GM12878 (cell line): ENCODE results near the gene FRMD5. TPM values are rescaled to one million over a fixed set of nuclear protein-coding genes. Genes with fewer than 3 reads are reported as not detected.

Source experiments
- ATAC-seq: fragments of 200-7000 bp; cut with Tn5 transposase; 3 replicates; pipeline ENCODE4 v1.9.1; 2020; ENCODE audit warnings: mild to moderate bottlenecking, moderate library complexity
- BruUV-seq: library from RNA; stranded (reverse); fragments of 400-500 nt; replicated peaks from 2 replicates; lab custom pipeline; 2021; lab: Mats Ljungman, UMichigan
- CTCF ChIA-PET: fragments of 300-600 bp; sonication (Branson Sonifier 250); formaldehyde crosslinking; extraction: SDS; loops from one replicate; lab custom pipeline; 2021; ENCODE audit warnings: inconsistent platforms; lab: Yijun Ruan, JAX
- POLR2A ChIA-PET: fragments of 350-600 bp; formaldehyde crosslinking; extraction: SDS; loops from one replicate; lab custom pipeline; 2021; ENCODE audit warnings: inconsistent platforms; lab: Charles Lee
- RAD21 ChIA-PET: fragments of 300-600 bp; sonication (Branson Sonifier 250); formaldehyde crosslinking; loops from one replicate; lab custom pipeline; 2023; ENCODE audit warnings: antibody characterized with exemption; ENCODE audit not compliant: unreplicated experiment; lab: Charles Lee
- SMC1A ChIA-PET: fragments of 300-600 bp; sonication (Branson Sonifier 250); formaldehyde crosslinking; loops from one replicate; lab custom pipeline; 2023; ENCODE audit not compliant: unreplicated experiment, uncharacterized antibody; lab: Charles Lee
- DNase-seq: peaks from one replicate; pipeline ENCODE4 v3.0.0-alpha.2; 2011; ENCODE audit warnings: low read depth, low spot score
- FAIRE-seq: peaks from 3 replicates; lab custom pipeline; 2011; peaks lifted over from hg19 to GRCh38; lab: Jason Lieb, UNC
- H2AFZ ChIP-seq: 2 replicates; pipeline ENCODE4 v1.6.0; 2011; ENCODE audit warnings: low read depth, low read length, control low read depth; ENCODE audit not compliant: control insufficient read depth
- H3K27ac ChIP-seq: 2 replicates; pipeline ENCODE4 v1.5.1; 2011; ENCODE audit warnings: control low read depth; ENCODE audit not compliant: control insufficient read depth, insufficient read depth
- H3K27me3 ChIP-seq, 2 experiments: replicated peaks in 1 of 2; 2 replicates each; pipeline versions ENCODE4 v1.6.0 to v1.6.1; 2011; ENCODE audit warnings: low read length in 1 of 2; ENCODE audit not compliant: control insufficient read depth in 2 of 2, insufficient read depth in 2 of 2
- H3K36me3 ChIP-seq, 2 experiments: 2 replicates each; pipeline ENCODE4 v1.5.1; 2011; ENCODE audit warnings: low read length in 1 of 2; ENCODE audit not compliant: control insufficient read depth in 2 of 2, insufficient read depth in 2 of 2
- H3K4me1 ChIP-seq: 2 replicates; pipeline ENCODE4 v1.6.1; 2011; ENCODE audit warnings: mild to moderate bottlenecking, low read length, moderate library complexity, mixed read lengths; ENCODE audit not compliant: control insufficient read depth, insufficient read depth
- H3K4me2 ChIP-seq: 2 replicates; pipeline ENCODE4 v1.6.0; 2011; ENCODE audit warnings: control low read depth; ENCODE audit not compliant: control insufficient read depth, insufficient read depth
- H3K4me3 ChIP-seq: fragments of 200-600 bp; sonication (generic); 2 replicates; pipeline ENCODE4 v1.5.1; 2016
- H3K79me2 ChIP-seq: 2 replicates; pipeline ENCODE4 v1.6.0; 2011; ENCODE audit warnings: low read length; ENCODE audit not compliant: control insufficient read depth, insufficient read depth
- H3K9ac ChIP-seq: 2 replicates; pipeline ENCODE4 v1.8.0; 2011; ENCODE audit warnings: low read length, control low read depth, mixed read lengths; ENCODE audit not compliant: control insufficient read depth, insufficient read depth
- H3K9me3 ChIP-seq: replicated peaks from 3 replicates; pipeline ENCODE4 v1.5.1; 2011; ENCODE audit warnings: mild to moderate bottlenecking, low read length; ENCODE audit not compliant: control insufficient read depth, insufficient read depth
- H4K20me1 ChIP-seq: 2 replicates; pipeline ENCODE4 v1.6.0; 2011; ENCODE audit not compliant: control insufficient read depth, insufficient read depth
- CBFB ChIP-seq: IDR thresholded peaks from 2 replicates; pipeline ENCODE4 v1.6.1; 2016; ENCODE audit warnings: antibody characterized with exemption, low read depth
- CEBPZ ChIP-seq: fragments of 150-350 bp; IDR thresholded peaks from 2 replicates; pipeline ENCODE4 v1.6.1; 2016; ENCODE audit warnings: low read depth, low read length
- CHD1 ChIP-seq: IDR thresholded peaks from 2 replicates; pipeline ENCODE4 v1.6.1; 2012; ENCODE audit warnings: low read depth, low read length, improper control_type of control experiment
- CHD2 ChIP-seq: IDR thresholded peaks from 2 replicates; pipeline ENCODE4 v1.6.1; 2011; ENCODE audit warnings: low read depth, low read length, improper control_type of control experiment, borderline replicate concordance
- EED ChIP-seq: sonication (generic); IDR thresholded peaks from 2 replicates; pipeline ENCODE4 v1.6.1; 2016; ENCODE audit warnings: antibody characterized with exemption, low read depth
- MTA2 ChIP-seq: fragments of 450-650 bp; IDR thresholded peaks from 2 replicates; pipeline ENCODE4 v1.6.1; 2016; ENCODE audit warnings: low read depth, mild to moderate bottlenecking, moderate library complexity
- NFIC ChIP-seq: IDR thresholded peaks from 2 replicates; pipeline ENCODE4 v1.6.1; 2012; ENCODE audit warnings: low read depth, mild to moderate bottlenecking, inconsistent platforms, low read length, moderate library complexity
- WGBS: methylation state at CpG from one replicate; pipeline ENCODE4 v1.1.6; 2016; ENCODE audit warnings: low lambda C conversion rate; ENCODE audit not compliant: insufficient replicate concordance, insufficient coverage; ENCODE audit errors: missing lambda C conversion rate; 5-methylcytosine and 5-hydroxymethylcytosine counted together
- in situ Hi-C: fragments of 300-500 bp; cut with MboI; formaldehyde crosslinking; loops from 9 replicates; pipeline ENCODE4 v1.14.3; 2018; ENCODE audit warnings: mixed read lengths
- intact Hi-C: fragments of 100-400 bp; cut with micrococcal nuclease; formaldehyde crosslinking; loops from one replicate; pipeline ENCODE4 v1.14.2; 2022; ENCODE audit not compliant: unreplicated experiment
- polyA plus RNA-seq, 11 experiments: library from polyadenylated mRNA; depleted of rRNA in 4 of 11; unstranded in 6 of 11; stranded (reverse) in 5 of 11; fragments of >200 nt; fragmentation: Nextera tagmentation in 4 of 11; fragmentation: Illumina TruSeq in 1 of 11; extraction: Ambion mirVana in 4 of 11; extraction: Trizol in 1 of 11; gene quantifications; 1 replicate in 1 of 11; 2 replicates in 10 of 11; pipeline versions ENCODE4 v1.2.1 to v1.2.3, GENCODE V29; 2011 to 2016; ENCODE audit warnings: inconsistent platforms in 2 of 11, missing spikeins in 2 of 11, low read depth in 1 of 11
- total RNA-seq, 4 experiments: library from RNA; depleted of rRNA in 3 of 4; stranded (reverse); fragments of >200 nt in 3 of 4; fragmentation: Illumina TruSeq in 1 of 4; extraction: Trizol in 1 of 4; gene quantifications; 2 replicates each; pipeline versions ENCODE4 v1.2.1 to v1.2.3, GENCODE V29; 2013 to 2021

Gene FRMD5
- total and polyA plus RNA-seq, 10 of the 15 experiments (the other 5 are each of a cell fraction or from before 2014, with no cell fraction given): 0.26 to 6.4 (median 0.68) TPM; not detected in 1

GRCh38 chr15:44028349-44028748 is 166.7 kb downstream of the FRMD5 start:
- no peak overlapping the region for H3K4me3 ChIP-seq
- H3K4me1 ChIP-seq: no peaks in the 10 kb centered on the region
- ChIA-PET CTCF (no interaction called here), POLR2A (interaction anchor here (0.7 kb wide), 1 partner anchor 377 kb away, joined by 3 read pairs; no protein-coding TSS in a partner anchor), RAD21 (no interaction called here), SMC1A (no interaction called here)
- no peak overlapping the region for H3K27ac ChIP-seq
- no peaks in the 10 kb centered on the region for H3K79me2 ChIP-seq
- no peak overlapping the region for H2AFZ ChIP-seq
- BruUV-seq: no TSS peak
- H3K27me3 ChIP-seq: no peaks in the 10 kb centered on the region
- WGBS: 6% methylated on average over 1 of the region's 1 CpG
- H3K36me3 ChIP-seq: no peaks in the 10 kb centered on the region
- H3K9me3 ChIP-seq: no peaks in the 10 kb centered on the region; the same call in 2 of the 3 replicates
- H3K4me2 ChIP-seq: no peak overlapping the region
- DNase-seq: no peak
- no peak overlapping the region for H3K9ac ChIP-seq
- TF ChIP-seq MTA2: no peak
- no peak for FAIRE-seq
- intact Hi-C loops: no loop called here
- in situ Hi-C loops: no loop called here
- H4K20me1 ChIP-seq: no peaks in the 10 kb centered on the region
- ATAC-seq: no peak

GRCh38 chr15:44024155-44024554 is 170.9 kb downstream of the FRMD5 start:
- TF ChIP-seq CHD2 (no peak), CBFB (no peak), EED (no peak), NFIC (no peak), CEBPZ (no peak), CHD1 (no peak)
- ChIA-PET CTCF (interaction anchor here (1.0 kb wide), 1 partner anchor 14 kb away, joined by 3 read pairs; no protein-coding TSS in a partner anchor), SMC1A (interaction anchor here (1.4 to 1.9 kb wide), 2 partner anchors 9 kb away, joined by 5 read pairs; no protein-coding TSS in a partner anchor), POLR2A (no interaction called here), RAD21 (interaction anchor here (1.0 kb wide), 1 partner anchor 120 kb away, joined by 3 read pairs; no protein-coding TSS in a partner anchor)
- Histone ChIP-seq H3K27ac (no peak overlapping the region), H4K20me1 (no peaks in the 10 kb centered on the region), H3K79me2 (no peaks in the 10 kb centered on the region), H3K4me1 (no peaks in the 10 kb centered on the region), H3K36me3 (no peaks in the 10 kb centered on the region), H3K27me3 (no peaks in the 10 kb centered on the region), H3K9me3 (no peaks in the 10 kb centered on the region), H3K9ac (no peak overlapping the region), H3K4me3 (no peak overlapping the region), H2AFZ (no peak overlapping the region), H3K4me2 (no peak overlapping the region)
- intact Hi-C loops: no loop called here
- in situ Hi-C loops: no loop called here
- FAIRE-seq: no peak
- 0% methylated on average over 1 of the region's 1 CpG for WGBS
- no TSS peak for BruUV-seq
- no peak for ATAC-seq
- DNase-seq: no peak
